GM12864 (cell line): ENCODE results near the gene DKKL1.

Experiments used
- DNase-seq: peaks from one replicate; pipeline ENCODE4 v3.0.0-alpha.2; 2011; ENCODE audit warnings: low read depth
- H3K4me3 ChIP-seq: 2 replicates; pipeline ENCODE4 v1.5.1; 2011; ENCODE audit warnings: mild to moderate bottlenecking, low read depth, low read length, control low read depth
- CTCF ChIP-seq: IDR thresholded peaks from 2 replicates; pipeline ENCODE4 v1.5.1; 2011; ENCODE audit warnings: low read depth, mild to moderate bottlenecking, moderate library complexity, low read length, control low read depth, inconsistent platforms; ENCODE audit errors: missing control alignments

Gene DKKL1

GRCh38 chr19:49423985-49424303 lies 60.3 kb downstream of the DKKL1 start:
- DNase-seq: no peak
- no peak for TF ChIP-seq CTCF
- H3K4me3 ChIP-seq: no peak overlapping the region
